A549 (cell line): ENCODE measurements around the gene LRRC14B. TPM values are rescaled to one million over a fixed set of nuclear protein-coding genes. Genes with fewer than 3 reads are reported as not detected.

Experiments
- ATAC-seq, 2 experiments: fragments of 200-7000 bp in 1 of 2; fragments of >200 bp in 1 of 2; cut with Nextera tagmentation in 1 of 2; cut with Tn5 transposase in 1 of 2; 3 replicates each; pipeline versions ENCODE4 v1.8.0 to v1.9.1; 2018 to 2020; ENCODE audit warnings: mild to moderate bottlenecking in 1 of 2, moderate library complexity in 1 of 2
- CTCF ChIA-PET: fragments of 300-600 bp; sonication (Branson Sonifier 250); formaldehyde crosslinking; extraction: SDS; loops from one replicate; lab custom pipeline; 2021; ENCODE audit warnings: antibody characterized with exemption, inconsistent platforms; lab: Yijun Ruan, JAX
- POLR2A ChIA-PET: fragments of 350-600 bp; formaldehyde crosslinking; extraction: SDS; loops from one replicate; lab custom pipeline; 2021; ENCODE audit warnings: antibody characterized with exemption, inconsistent platforms; lab: Yijun Ruan, JAX
- DNase-seq, 2 experiments: peaks; one replicate each; pipeline versions ENCODE4 v3.0.0 to v3.0.0-alpha.2; 2011 to 2016; ENCODE audit warnings: low read depth in 1 of 2, low spot score in 1 of 2
- FAIRE-seq: peaks from 2 replicates; lab custom pipeline; 2011; peaks lifted over from hg19 to GRCh38; lab: Jason Lieb, UNC
- H3K27ac ChIP-seq, 2 experiments: fragments of >200 bp; sonication (Bioruptor Twin); formaldehyde crosslinking; 3 replicates each; pipeline ENCODE4 v1.5.1; 2016 to 2017
- H3K4me1 ChIP-seq: fragments of >200 bp; sonication (Bioruptor Twin); formaldehyde crosslinking; 3 replicates; pipeline ENCODE4 v1.6.1; 2016
- H3K4me2 ChIP-seq: fragments of >200 bp; sonication (Bioruptor Twin); formaldehyde crosslinking; 3 replicates; pipeline ENCODE4 v1.6.1; 2016
- H3K4me3 ChIP-seq: fragments of >200 bp; sonication (Bioruptor Twin); formaldehyde crosslinking; 3 replicates; pipeline ENCODE4 v1.5.1; 2016
- H3K9me3 ChIP-seq: fragments of >200 bp; sonication (Bioruptor Twin); formaldehyde crosslinking; 3 replicates; pipeline ENCODE4 v1.6.1; 2016
- CBX2 ChIP-seq: fragments of 200-600 bp; sonication (generic); IDR thresholded peaks from 2 replicates; pipeline ENCODE4 v1.6.1; 2016; ENCODE audit warnings: low read depth, mild to moderate bottlenecking, borderline replicate concordance
- CBX8 ChIP-seq: fragments of 200-600 bp; sonication (generic); IDR thresholded peaks from 2 replicates; pipeline ENCODE4 v1.6.1; 2016
- CHD2 ChIP-seq: fragments of 150-350 bp; IDR thresholded peaks from 2 replicates; pipeline ENCODE4 v1.6.1; 2014; ENCODE audit warnings: low read length; ENCODE audit not compliant: partially characterized antibody
- EHF ChIP-seq: fragments of 250-450 bp; sonication (Bioruptor Pico); IDR thresholded peaks from 2 replicates; pipeline ENCODE4 v1.5.0; 2020; ENCODE audit warnings: mild to moderate bottlenecking
- ELK1 ChIP-seq: fragments of 150-350 bp; IDR thresholded peaks from 2 replicates; pipeline ENCODE4 v1.6.1; 2014; ENCODE audit warnings: low read depth, mild to moderate bottlenecking, low read length
- ESRRA ChIP-seq: fragments of 150-350 bp; IDR thresholded peaks from 2 replicates; pipeline ENCODE4 v1.6.1; 2014; ENCODE audit warnings: mild to moderate bottlenecking, low read length, borderline replicate concordance
- FOSL2 ChIP-seq, 2 experiments: fragments of 450-650 bp in 1 of 2; fragments of >200 bp in 1 of 2; sonication (Bioruptor Twin) in 1 of 2; formaldehyde crosslinking; IDR thresholded peaks; 2 replicates each; pipeline versions ENCODE4 v1.5.0 to v1.6.1; 2016 to 2020; ENCODE audit warnings: mild to moderate bottlenecking in 1 of 2, moderate library complexity in 1 of 2
- GATA3 ChIP-seq: IDR thresholded peaks from 2 replicates; pipeline ENCODE4 v1.6.1; 2012; ENCODE audit warnings: borderline replicate concordance
- HDAC2 ChIP-seq: fragments of 200-600 bp; sonication (generic); IDR thresholded peaks from 2 replicates; pipeline ENCODE4 v1.6.1; 2016
- HES2 ChIP-seq: fragments of >200 bp; sonication (Bioruptor Twin); formaldehyde crosslinking; IDR thresholded peaks from 2 replicates; pipeline ENCODE4 v1.6.1; 2016
- HOXA7 ChIP-seq: fragments of 250-450 bp; sonication (Bioruptor Pico); IDR thresholded peaks from 2 replicates; pipeline ENCODE4 v1.5.0; 2020; ENCODE audit warnings: mild to moderate bottlenecking, moderate library complexity
- MYC ChIP-seq: IDR thresholded peaks from 2 replicates; pipeline ENCODE4 v1.6.1; 2012; ENCODE audit warnings: mild to moderate bottlenecking, inconsistent platforms, low read length, improper control_type of control experiment, borderline replicate concordance
- NR3C1 ChIP-seq: fragments of >200 bp; sonication (Bioruptor Twin); formaldehyde crosslinking; IDR thresholded peaks from 3 replicates; pipeline ENCODE4 v1.6.1; 2017
- PBX3 ChIP-seq: IDR thresholded peaks from 2 replicates; pipeline ENCODE4 v1.6.1; 2012
- POLR2A ChIP-seq: IDR thresholded peaks from 2 replicates; pipeline ENCODE4 v1.6.1; 2012; ENCODE audit warnings: mild to moderate bottlenecking, low read length
- POLR2AphosphoS2 ChIP-seq: conservative IDR thresholded peaks from 2 replicates; pipeline ENCODE4 v1.6.1; 2012; ENCODE audit warnings: low read length, improper control_type of control experiment, inconsistent platforms
- RNF2 ChIP-seq: fragments of 200-600 bp; sonication (generic); IDR thresholded peaks from 2 replicates; pipeline ENCODE4 v1.6.1; 2016; ENCODE audit warnings: low read depth, mild to moderate bottlenecking, antibody characterized with exemption, moderate library complexity, borderline replicate concordance
- ZC3H11A ChIP-seq: fragments of 450-650 bp; IDR thresholded peaks from 2 replicates; pipeline ENCODE4 v1.6.1; 2014; ENCODE audit warnings: antibody characterized with exemption, mild to moderate bottlenecking
- ZNF302 ChIP-seq: fragments of 250-450 bp; sonication (Bioruptor Pico); IDR thresholded peaks from 2 replicates; pipeline ENCODE4 v1.9.0; 2021; ENCODE audit warnings: inconsistent platforms, mild to moderate bottlenecking, moderate library complexity
- ZSCAN20 ChIP-seq: fragments of 250-450 bp; sonication (Bioruptor Pico); IDR thresholded peaks from 2 replicates; pipeline ENCODE4 v1.8.0; 2022; ENCODE audit warnings: mild to moderate bottlenecking, moderate library complexity
- WGBS: methylation state at CpG from one replicate; pipeline ENCODE4 v1.1.6; 2017; ENCODE audit errors: missing lambda C conversion rate; 5-methylcytosine and 5-hydroxymethylcytosine counted together
- polyA plus RNA-seq, 4 experiments: library from polyadenylated mRNA; depleted of rRNA in 3 of 4; stranded (reverse); fragments of >200 nt; fragmentation: RNase III in 1 of 4; extraction: RNeasy Plus Mini Kit Qiagen cat#74134 plus additional on column Dnase treatment in 1 of 4; gene quantifications; 2 replicates in 3 of 4; 3 replicates in 1 of 4; pipeline ENCODE4 v1.2.3, GENCODE V29; 2011 to 2017

LRRC14B gene
- polyA plus RNA-seq, 2 of the 4 experiments (the other 2 are of a cell fraction) = not detected

- no peak for DNase-seq
- no peak for ATAC-seq
- 73% methylated on average over 8 of the region's 8 CpGs for WGBS
- CTCF ChIA-PET = interaction anchor here (1.1 to 1.4 kb wide), 3 partner anchors 9 to 27 kb away, joined by 3 to 4 read pairs (median 3); no protein-coding TSS in a partner anchor
- FAIRE-seq = no peak
- Histone ChIP-seq H3K4me1 (no peaks in the 10 kb centered on the region), H3K9me3 (peaks cover 12% of the 10 kb centered on the region)
- TF ChIP-seq GATA3 (no peak), NR3C1 (no peak), HDAC2 (no peak), ZNF302 (CRISPR knock-in tag) (no peak)
- TF ChIP-seq, all 56 proteins: peak for 0
- Histone ChIP-seq H3K4me3 (no peak overlapping the region), H3K27ac (no peak overlapping the region), H3K4me2 (no peak overlapping the region)
- POLR2A ChIA-PET = no interaction called here
These were observed 38.0 kb upstream of the LRRC14B start for GRCh38 chr5:153256-153655.

GRCh38 chr5:154236-154635, 37.1 kb upstream of the LRRC14B start:
- peaks cover 3% of the 10 kb centered on the region; the same call in 2 of the 3 replicates for H3K9me3 ChIP-seq
- ChIA-PET POLR2A (no interaction called here), CTCF (interaction anchor here (0.7 to 1.2 kb wide), 2 partner anchors 22 to 26 kb away, joined by 3 to 4 read pairs; no protein-coding TSS in a partner anchor)
- no peaks in the 10 kb centered on the region for H3K4me1 ChIP-seq
- TF ChIP-seq EHF (CRISPR knock-in tag) = no peak
- no peak for TF ChIP-seq HOXA7
- no peak for TF ChIP-seq ELK1
- TF ChIP-seq CHD2 = no peak
- no peak overlapping the region for H3K4me3 ChIP-seq
- no peak for DNase-seq
- 87% methylated on average over 10 of the region's 10 CpGs for WGBS
- no peak overlapping the region for H3K27ac ChIP-seq
- H3K4me2 ChIP-seq = no peak overlapping the region
- FAIRE-seq = no peak
- no peak for ATAC-seq

- H3K4me2 ChIP-seq = no peak overlapping the region
- no peak overlapping the region for H3K4me3 ChIP-seq
- H3K27ac ChIP-seq = no peak overlapping the region
- CTCF ChIA-PET = interaction anchor here (0.7 to 2.2 kb wide), 2 partner anchors 23 to 34 kb away, joined by 4 to 6 read pairs; no protein-coding TSS in a partner anchor
- no peaks in the 10 kb centered on the region for H3K4me1 ChIP-seq
- POLR2A ChIA-PET = no interaction called here
- no peak for ATAC-seq
- no peak for FAIRE-seq
- no peak for DNase-seq
- TF ChIP-seq ZC3H11A (no peak), CBX2 (no peak), ZSCAN20 (CRISPR knock-in tag) (no peak), POLR2AphosphoS2 (no peak), FOSL2 (IDR thresholded peaks at IDR 0.05) (no peak), FOSL2 (CRISPR knock-in tag; IDR thresholded peaks at IDR 0.05) (no peak), PBX3 (no peak), POLR2A (no peak), HES2 (no peak), MYC (no peak), EHF (CRISPR knock-in tag) (no peak), CBX8 (no peak), RNF2 (no peak), CHD2 (no peak), ESRRA (no peak), NR3C1 (no peak)
- no peaks in the 10 kb centered on the region for H3K9me3 ChIP-seq
- 73% methylated on average over 18 of the region's 18 CpGs for WGBS
These were observed 36.5 kb upstream of the LRRC14B start for GRCh38 chr5:154826-155225.
